IMR-90 (cell line): Measurements from ENCODE around the gene IQGAP2. TPM values are rescaled to one million over a fixed set of nuclear protein-coding genes. Genes with fewer than 3 reads are reported as not detected.

Source experiments
- ATAC-seq: fragments of 200-7000 bp; cut with Tn5 transposase; 2 replicates; pipeline ENCODE4 v1.9.1; 2020; ENCODE audit warnings: low read depth, mild to moderate bottlenecking, moderate library complexity
- BruUV-seq: library from RNA; stranded (reverse); fragments of 400-500 nt; replicated peaks from 2 replicates; lab custom pipeline; 2021; lab: Mats Ljungman, UMichigan
- CTCF ChIA-PET: fragments of 300-600 bp; formaldehyde crosslinking; extraction: SDS; loops from one replicate; lab custom pipeline; 2021; ENCODE audit warnings: antibody characterized with exemption; lab: Yijun Ruan, JAX
- POLR2A ChIA-PET: fragments of 300-600 bp; sonication (Branson Sonifier 250); formaldehyde crosslinking; loops from one replicate; lab custom pipeline; 2022; ENCODE audit warnings: antibody characterized with exemption; ENCODE audit not compliant: unreplicated experiment; lab: Charles Lee
- DNase-seq: peaks from one replicate; pipeline ENCODE4 v3.0.0; 2013
- H2AFZ ChIP-seq: replicated peaks from 2 replicates; pipeline ENCODE3; 2013; ENCODE audit warnings: low read length, mild to moderate bottlenecking; ENCODE audit not compliant: poor library complexity
- H2AK5ac ChIP-seq: 2 replicates; pipeline ENCODE4 v1.6.1; 2013; ENCODE audit warnings: low read depth, low read length, inconsistent platforms
- H2AK9ac ChIP-seq: replicated peaks from 2 replicates; pipeline ENCODE3; 2013; ENCODE audit warnings: mild to moderate bottlenecking, low read depth, low read length, moderate library complexity; ENCODE audit not compliant: poor library complexity
- H2BK120ac ChIP-seq: 2 replicates; pipeline ENCODE4 v1.6.1; 2013; ENCODE audit warnings: low read depth, low read length, inconsistent platforms
- H2BK15ac ChIP-seq: 3 replicates; pipeline ENCODE4 v1.6.1; 2013; ENCODE audit warnings: low read depth, low read length, inconsistent platforms
- H2BK20ac ChIP-seq: 2 replicates; pipeline ENCODE4 v1.6.1; 2013; ENCODE audit warnings: low read depth, mild to moderate bottlenecking, inconsistent platforms, low read length, moderate library complexity
- H2BK5ac ChIP-seq: 2 replicates; pipeline ENCODE4 v1.6.1; 2013; ENCODE audit warnings: mild to moderate bottlenecking, low read depth, low read length, inconsistent platforms; ENCODE audit not compliant: poor library complexity, severe bottlenecking
- H3K14ac ChIP-seq: replicated peaks from 2 replicates; pipeline ENCODE4 v1.6.1; 2013; ENCODE audit warnings: low read depth, low read length, inconsistent platforms
- H3K18ac ChIP-seq: 2 replicates; pipeline ENCODE4 v1.6.1; 2013; ENCODE audit warnings: low read depth, low read length, control low read depth
- H3K23ac ChIP-seq: 2 replicates; pipeline ENCODE4 v1.6.1; 2013; ENCODE audit warnings: low read depth, low read length, inconsistent platforms
- H3K27ac ChIP-seq: 2 replicates; pipeline ENCODE4 v1.5.1; 2013; ENCODE audit warnings: mild to moderate bottlenecking, control low read depth, low read length; ENCODE audit not compliant: insufficient read depth
- H3K27me3 ChIP-seq: 2 replicates; pipeline ENCODE4 v1.6.1; 2013; ENCODE audit warnings: low read length; ENCODE audit not compliant: control insufficient read depth, insufficient read depth
- H3K36me3 ChIP-seq: 2 replicates; pipeline ENCODE4 v1.6.1; 2013; ENCODE audit warnings: low read length, mixed read lengths; ENCODE audit not compliant: control insufficient read depth, insufficient read depth
- H3K4ac ChIP-seq: 2 replicates; pipeline ENCODE4 v1.6.1; 2013; ENCODE audit warnings: low read depth, low read length, inconsistent platforms
- H3K4me1 ChIP-seq: 2 replicates; pipeline ENCODE4 v1.6.1; 2013; ENCODE audit warnings: low read length, mixed read lengths; ENCODE audit not compliant: control insufficient read depth, insufficient read depth
- H3K4me2 ChIP-seq: 2 replicates; pipeline ENCODE4 v1.6.1; 2013; ENCODE audit warnings: low read depth, mild to moderate bottlenecking, control low read depth, low read length, moderate library complexity
- H3K4me3 ChIP-seq: 2 replicates; pipeline ENCODE4 v1.5.1; 2013; ENCODE audit warnings: low read depth, mild to moderate bottlenecking, control low read depth, low read length, moderate library complexity; ENCODE audit not compliant: insufficient read depth
- H3K56ac ChIP-seq: 2 replicates; pipeline ENCODE4 v1.6.1; 2013; ENCODE audit warnings: low read length, inconsistent platforms; ENCODE audit not compliant: insufficient read depth; ENCODE audit errors: extremely low read depth
- H3K79me1 ChIP-seq, 2 experiments: 2 replicates each; pipeline ENCODE4 v1.6.1; 2013; ENCODE audit warnings: low read length in 2 of 2, inconsistent platforms in 1 of 2, low read depth in 1 of 2
- H3K9ac ChIP-seq: 2 replicates; pipeline ENCODE4 v1.6.1; 2013; ENCODE audit warnings: low read depth, low read length, control low read depth
- H3K9me1 ChIP-seq: 2 replicates; pipeline ENCODE4 v1.6.1; 2013; ENCODE audit warnings: low read length, inconsistent platforms; ENCODE audit not compliant: insufficient read depth
- H3K9me3 ChIP-seq: 2 replicates; pipeline ENCODE4 v1.6.1; 2013; ENCODE audit warnings: low read length; ENCODE audit not compliant: control insufficient read depth, insufficient read depth
- H4K20me1 ChIP-seq: 2 replicates; pipeline ENCODE4 v1.6.1; 2013; ENCODE audit warnings: low read length, inconsistent platforms; ENCODE audit not compliant: insufficient read depth
- H4K5ac ChIP-seq: 2 replicates; pipeline ENCODE4 v1.6.1; 2013; ENCODE audit warnings: mild to moderate bottlenecking, low read depth, low read length, control low read depth
- H4K8ac ChIP-seq, 2 experiments: 2 replicates each; pipeline ENCODE4 v1.6.1; 2013; ENCODE audit warnings: low read depth in 2 of 2, low read length in 2 of 2, control low read depth in 1 of 2, inconsistent platforms in 1 of 2
- H4K91ac ChIP-seq: 2 replicates; pipeline ENCODE4 v1.6.1; 2013; ENCODE audit warnings: low read depth, low read length, inconsistent platforms; ENCODE audit not compliant: insufficient read depth
- BHLHE40 ChIP-seq: fragments of 150-350 bp; IDR thresholded peaks from 2 replicates; pipeline ENCODE4 v1.6.1; 2016; ENCODE audit warnings: mild to moderate bottlenecking, low read depth, low read length
- CHD1 ChIP-seq: IDR thresholded peaks from 2 replicates; pipeline ENCODE4 v1.6.1; 2012; ENCODE audit warnings: low read depth, low read length, improper control_type of control experiment
- FOS ChIP-seq: fragments of 150-350 bp; IDR thresholded peaks from 2 replicates; pipeline ENCODE4 v1.6.1; 2016; ENCODE audit warnings: low read depth, low read length
- MAFK ChIP-seq: IDR thresholded peaks from 2 replicates; pipeline ENCODE4 v1.6.1; 2012; ENCODE audit warnings: low read depth, low read length, improper control_type of control experiment
- MAZ ChIP-seq: IDR thresholded peaks from 2 replicates; pipeline ENCODE4 v1.6.1; 2012; ENCODE audit warnings: low read depth, mild to moderate bottlenecking, low read length, improper control_type of control experiment, moderate library complexity, borderline replicate concordance
- MXI1 ChIP-seq: IDR thresholded peaks from 2 replicates; pipeline ENCODE4 v1.6.1; 2012; ENCODE audit warnings: low read depth, mild to moderate bottlenecking, low read length, moderate library complexity, borderline replicate concordance
- NFE2L2 ChIP-seq: fragments of 150-350 bp; IDR thresholded peaks from 2 replicates; pipeline ENCODE4 v1.6.1; 2016; ENCODE audit warnings: low read depth, mild to moderate bottlenecking, low read length
- POLR2A ChIP-seq: IDR thresholded peaks from 2 replicates; pipeline ENCODE4 v1.6.1; 2012; ENCODE audit warnings: mild to moderate bottlenecking, low read depth, low read length
- RCOR1 ChIP-seq: IDR thresholded peaks from 2 replicates; pipeline ENCODE4 v1.6.1; 2012; ENCODE audit warnings: mild to moderate bottlenecking, low read length, improper control_type of control experiment; ENCODE audit not compliant: insufficient replicate concordance
- WGBS, 2 experiments: methylation state at CpG; one replicate each; pipeline versions ENCODE4 v1.1.5 to v1.1.7; 2013; ENCODE audit warnings: missing lambda C conversion rate in 2 of 2; ENCODE audit not compliant: insufficient read length in 1 of 2; ENCODE audit errors: extremely low coverage in 2 of 2; 5-methylcytosine and 5-hydroxymethylcytosine counted together
- dilution Hi-C: fragments of 300-500 bp; cut with HindIII; formaldehyde crosslinking; loops from one replicate; pipeline ENCODE4 v1.14.3; 2018; ENCODE audit warnings: low sequenced_read_pairs; ENCODE audit not compliant: unreplicated experiment
- in situ Hi-C: fragments of 300-500 bp; cut with MboI; formaldehyde crosslinking; loops from 3 replicates; pipeline ENCODE4 v1.14.3; 2019; ENCODE audit warnings: low sequenced_read_pairs, inconsistent platforms, mixed read lengths
- intact Hi-C: fragments of 100-400 bp; cut with micrococcal nuclease; formaldehyde crosslinking; loops from 2 replicates; pipeline ENCODE4 v1.10.0; 2022
- polyA plus RNA-seq, 3 experiments: library from polyadenylated mRNA; depleted of rRNA; stranded (reverse); fragments of >200 nt; gene quantifications; 2 replicates each; pipeline ENCODE4 v1.2.3, GENCODE V29; 2012; ENCODE audit warnings: low replicate concordance in 1 of 3
- total RNA-seq: library from RNA; depleted of rRNA; stranded (reverse); fragments of >200 nt; gene quantifications from 2 replicates; pipeline ENCODE4 v1.2.3, GENCODE V29; 2012
- TF ChIP-seq, protein P1 (sequence below): fragments of 150-350 bp; IDR thresholded peaks from 2 replicates; pipeline ENCODE4 v1.6.1; 2016; ENCODE audit warnings: low read depth, mild to moderate bottlenecking, low read length, moderate library complexity, borderline replicate concordance
- TF ChIP-seq, protein P2 (sequence below): fragments of 150-350 bp; IDR thresholded peaks from 2 replicates; pipeline ENCODE4 v1.6.1; 2017; ENCODE audit warnings: mild to moderate bottlenecking, antibody characterized with exemption, low read length, low read depth

IQGAP2 gene
- total and polyA plus RNA-seq, 2 of the 4 experiments (the other 2 are of a cell fraction): 0.21 to 0.36 TPM

- DNase-seq (no peak), ATAC-seq (no peak)
- Histone ChIP-seq H3K4me2 (no peak overlapping the region), H3K56ac (no peak overlapping the region), H3K9ac (no peak overlapping the region), H2AFZ (no peak overlapping the region), H2BK15ac (no peak overlapping the region), H2BK120ac (no peak overlapping the region), H4K20me1 (no peaks in the 10 kb centered on the region), H3K9me3 (no peaks in the 10 kb centered on the region), H2AK5ac (no peak overlapping the region), H3K27ac (no peak overlapping the region), H3K4ac (no peak overlapping the region), H3K9me1 (no peaks in the 10 kb centered on the region), H3K27me3 (peaks cover 3% of the 10 kb centered on the region), H2AK9ac (no peak overlapping the region), H2BK20ac (no peak overlapping the region), H3K23ac (no peak overlapping the region), H3K18ac (no peak overlapping the region), H4K91ac (no peak overlapping the region), H3K36me3 (no peaks in the 10 kb centered on the region), H3K4me1 (no peaks in the 10 kb centered on the region), H3K79me1 (no peaks in the 10 kb centered on the region), H3K14ac (no peak overlapping the region), H3K4me3 (no peak overlapping the region), H4K5ac (no peak overlapping the region), H4K8ac (no peak overlapping the region), H2BK5ac (no peak overlapping the region)
- CTCF ChIA-PET: no interaction called here
- in situ Hi-C loops (no loop called here), intact Hi-C loops (no loop called here), dilution Hi-C loops (no loop called here)
- no CpG with 5 or more reads among the region's 10 CpGs for WGBS, 2 experiments
- TF ChIP-seq MXI1: no peak
- TF ChIP-seq POLR2A: no peak
- no peak for TF ChIP-seq CHD1
- TF ChIP-seq, protein P1, sequence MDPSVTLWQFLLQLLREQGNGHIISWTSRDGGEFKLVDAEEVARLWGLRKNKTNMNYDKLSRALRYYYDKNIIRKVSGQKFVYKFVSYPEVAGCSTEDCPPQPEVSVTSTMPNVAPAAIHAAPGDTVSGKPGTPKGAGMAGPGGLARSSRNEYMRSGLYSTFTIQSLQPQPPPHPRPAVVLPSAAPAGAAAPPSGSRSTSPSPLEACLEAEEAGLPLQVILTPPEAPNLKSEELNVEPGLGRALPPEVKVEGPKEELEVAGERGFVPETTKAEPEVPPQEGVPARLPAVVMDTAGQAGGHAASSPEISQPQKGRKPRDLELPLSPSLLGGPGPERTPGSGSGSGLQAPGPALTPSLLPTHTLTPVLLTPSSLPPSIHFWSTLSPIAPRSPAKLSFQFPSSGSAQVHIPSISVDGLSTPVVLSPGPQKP: no peak
- TF ChIP-seq MAZ: no peak
- no peak for TF ChIP-seq MAFK
- TF ChIP-seq NFE2L2: no peak
- TF ChIP-seq, protein P2, sequence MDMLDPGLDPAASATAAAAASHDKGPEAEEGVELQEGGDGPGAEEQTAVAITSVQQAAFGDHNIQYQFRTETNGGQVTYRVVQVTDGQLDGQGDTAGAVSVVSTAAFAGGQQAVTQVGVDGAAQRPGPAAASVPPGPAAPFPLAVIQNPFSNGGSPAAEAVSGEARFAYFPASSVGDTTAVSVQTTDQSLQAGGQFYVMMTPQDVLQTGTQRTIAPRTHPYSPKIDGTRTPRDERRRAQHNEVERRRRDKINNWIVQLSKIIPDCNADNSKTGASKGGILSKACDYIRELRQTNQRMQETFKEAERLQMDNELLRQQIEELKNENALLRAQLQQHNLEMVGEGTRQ: no peak
- no peak for TF ChIP-seq RCOR1
- no peak for TF ChIP-seq FOS
- TF ChIP-seq BHLHE40: no peak
- POLR2A ChIA-PET: no interaction called here
- no TSS peak for BruUV-seq
These were observed 126.6 kb downstream of the IQGAP2 start for GRCh38 chr5:76529464-76530344.
